ENCODE results near the gene TCF4.

Gene TCF4

DNA sequence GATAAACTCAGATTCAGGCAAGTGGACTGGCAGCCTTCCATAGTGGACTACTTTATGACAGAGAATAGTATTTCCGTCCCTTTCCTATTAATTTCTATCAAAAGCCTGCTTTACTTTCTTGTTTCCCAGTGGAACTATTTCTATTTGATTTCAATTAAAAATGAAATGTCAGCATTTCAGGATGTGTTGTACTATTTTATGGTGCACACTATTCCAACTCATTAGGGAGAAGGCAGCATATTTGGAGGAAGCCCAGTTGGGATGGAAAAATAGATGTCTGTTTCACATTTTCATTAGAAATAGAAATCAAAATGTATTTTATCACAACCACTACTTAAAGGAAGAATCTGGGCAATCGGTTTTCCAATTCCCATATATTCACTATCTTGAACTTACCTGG, 37.9 kb upstream of the TCF4 start:
- TF ChIP-seq, protein P1, sequence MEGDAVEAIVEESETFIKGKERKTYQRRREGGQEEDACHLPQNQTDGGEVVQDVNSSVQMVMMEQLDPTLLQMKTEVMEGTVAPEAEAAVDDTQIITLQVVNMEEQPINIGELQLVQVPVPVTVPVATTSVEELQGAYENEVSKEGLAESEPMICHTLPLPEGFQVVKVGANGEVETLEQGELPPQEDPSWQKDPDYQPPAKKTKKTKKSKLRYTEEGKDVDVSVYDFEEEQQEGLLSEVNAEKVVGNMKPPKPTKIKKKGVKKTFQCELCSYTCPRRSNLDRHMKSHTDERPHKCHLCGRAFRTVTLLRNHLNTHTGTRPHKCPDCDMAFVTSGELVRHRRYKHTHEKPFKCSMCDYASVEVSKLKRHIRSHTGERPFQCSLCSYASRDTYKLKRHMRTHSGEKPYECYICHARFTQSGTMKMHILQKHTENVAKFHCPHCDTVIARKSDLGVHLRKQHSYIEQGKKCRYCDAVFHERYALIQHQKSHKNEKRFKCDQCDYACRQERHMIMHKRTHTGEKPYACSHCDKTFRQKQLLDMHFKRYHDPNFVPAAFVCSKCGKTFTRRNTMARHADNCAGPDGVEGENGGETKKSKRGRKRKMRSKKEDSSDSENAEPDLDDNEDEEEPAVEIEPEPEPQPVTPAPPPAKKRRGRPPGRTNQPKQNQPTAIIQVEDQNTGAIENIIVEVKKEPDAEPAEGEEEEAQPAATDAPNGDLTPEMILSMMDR (IDR thresholded peaks at IDR 0.05; ENCODE audit: borderline replicate concordance, insufficient read depth, low read depth, low read length) = no peak
- H3K4me3 ChIP-seq (ENCODE audit: low read depth, low read length) = no peak overlapping the region

DNA sequence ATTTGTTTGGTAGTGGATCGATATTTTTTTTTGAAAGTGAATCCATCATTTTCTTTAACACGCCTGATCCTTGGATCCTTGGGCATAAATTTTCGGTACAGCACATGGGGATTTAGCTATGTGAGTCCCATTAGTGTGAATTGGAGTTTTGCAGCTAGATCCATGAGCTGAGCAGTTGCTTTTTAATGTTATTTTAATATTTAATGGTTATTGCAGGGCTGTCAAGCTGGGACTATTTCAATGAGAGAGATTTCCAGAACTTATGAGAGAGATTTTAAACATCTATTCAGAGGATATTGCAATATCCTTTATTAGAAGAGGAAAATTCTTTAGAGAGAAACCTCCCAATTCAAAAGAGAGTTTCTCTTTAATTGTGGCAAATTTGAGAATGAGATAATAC, 35.6 kb upstream of the TCF4 start:
- no peak overlapping the region for H3K4me3 ChIP-seq (ENCODE audit: low read depth, low read length)
- TF ChIP-seq, protein P1 (IDR thresholded peaks at IDR 0.05; ENCODE audit: borderline replicate concordance, insufficient read depth, low read depth, low read length) = no peak

DNA sequence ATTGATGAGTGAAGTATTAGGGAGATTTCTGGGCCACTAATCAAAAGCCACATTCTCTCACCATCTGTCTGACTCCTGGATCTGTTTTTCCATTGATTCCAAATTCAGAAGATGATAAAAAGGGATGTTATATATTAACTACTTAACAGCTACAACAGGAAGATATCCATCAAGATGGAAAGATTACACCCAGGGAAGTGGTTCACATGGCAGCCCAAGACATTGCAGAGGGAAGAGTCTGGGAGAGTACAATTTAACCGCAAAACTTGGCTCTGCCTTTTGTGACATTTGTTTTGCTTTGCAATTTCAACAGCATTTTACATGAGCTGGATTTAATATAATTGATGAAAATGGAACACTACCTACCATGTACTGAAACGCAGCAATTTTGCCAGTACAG, 22.5 kb upstream of the TCF4 start:
- TF ChIP-seq, protein P1 (IDR thresholded peaks at IDR 0.05; ENCODE audit: borderline replicate concordance, insufficient read depth, low read depth, low read length) = no peak
- no peak overlapping the region for H3K4me3 ChIP-seq (ENCODE audit: low read depth, low read length)

DNA sequence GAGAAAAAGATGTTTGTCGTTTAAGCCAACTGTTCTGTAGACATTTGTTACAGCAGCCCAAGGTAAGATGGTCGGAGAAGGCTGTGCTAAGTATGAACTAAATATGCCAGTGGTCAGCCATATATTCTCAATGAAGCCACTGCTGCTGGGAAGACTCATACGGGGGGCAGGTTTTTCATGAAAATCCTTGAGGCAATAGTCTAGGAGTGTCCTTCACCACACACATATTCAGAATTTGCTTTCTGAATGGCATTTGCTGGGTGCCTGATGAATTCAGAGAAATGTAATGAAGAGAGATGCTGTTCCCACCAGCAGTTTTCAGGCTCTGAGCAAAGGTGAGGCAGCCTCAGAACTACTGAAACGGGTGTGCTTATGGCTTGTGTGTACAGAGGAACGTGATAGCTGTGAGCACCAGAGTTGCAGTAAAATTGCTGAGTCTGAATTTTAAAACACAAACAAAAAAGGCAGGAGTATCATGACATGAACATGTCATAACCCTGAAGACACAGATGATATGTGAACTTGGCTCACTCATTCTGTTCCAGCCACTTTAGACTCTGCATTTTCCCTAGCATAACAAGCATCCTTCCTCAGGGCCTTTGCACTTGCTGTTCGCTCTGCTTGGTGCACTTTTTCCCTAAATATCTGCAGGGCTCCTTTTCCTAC, 21.3 kb upstream of the TCF4 start:
- TF ChIP-seq, protein P1 (IDR thresholded peaks at IDR 0.05; ENCODE audit: borderline replicate concordance, insufficient read depth, low read depth, low read length) = no peak
- H3K4me3 ChIP-seq (ENCODE audit: low read depth, low read length) = no peak overlapping the region

DNA sequence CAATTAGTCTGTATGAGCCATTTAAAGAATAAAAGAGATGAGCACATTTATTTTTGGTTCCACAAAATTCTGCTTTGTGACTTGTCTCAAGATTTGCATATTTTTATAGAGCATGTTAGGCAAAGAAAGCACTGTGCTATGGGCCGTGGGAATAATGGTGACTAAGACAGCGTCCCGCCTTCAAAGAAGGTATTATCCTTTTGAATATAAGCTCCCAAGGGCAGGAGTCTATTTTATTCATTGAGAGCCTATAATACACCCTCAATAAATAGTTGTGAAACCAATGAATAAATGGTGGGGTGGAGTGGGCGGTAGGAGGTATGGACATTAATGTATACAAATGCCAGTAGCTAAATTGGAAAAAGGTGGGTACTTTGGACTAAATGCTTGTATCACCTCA, 20.5 kb upstream of the TCF4 start:
- TF ChIP-seq, protein P1 (IDR thresholded peaks at IDR 0.05; ENCODE audit: borderline replicate concordance, insufficient read depth, low read depth, low read length) = no peak
- no peak overlapping the region for H3K4me3 ChIP-seq (ENCODE audit: low read depth, low read length)

DNA sequence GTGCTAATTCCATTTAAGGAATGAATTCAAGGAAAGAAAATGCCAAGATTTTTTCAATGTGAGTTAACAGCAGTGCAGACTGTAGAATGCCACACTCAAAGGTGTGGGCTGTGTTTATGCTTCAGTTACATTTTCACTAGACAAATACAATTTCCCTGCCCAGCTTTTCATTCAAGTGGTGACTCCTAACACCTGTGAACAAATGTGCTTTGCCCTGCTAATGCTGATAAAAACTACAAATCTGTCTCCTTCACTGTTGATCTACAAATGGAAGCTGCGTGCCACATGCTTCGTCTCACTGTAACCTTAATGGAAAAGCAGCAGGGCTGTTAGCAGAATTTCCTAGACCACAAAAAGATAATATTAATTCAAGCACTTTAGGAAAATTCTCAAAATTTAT, 19.8 kb upstream of the TCF4 start:
- no peak overlapping the region for H3K4me3 ChIP-seq (ENCODE audit: low read depth, low read length)
- TF ChIP-seq, protein P1 (IDR thresholded peaks at IDR 0.05; ENCODE audit: borderline replicate concordance, insufficient read depth, low read depth, low read length) = no peak

DNA sequence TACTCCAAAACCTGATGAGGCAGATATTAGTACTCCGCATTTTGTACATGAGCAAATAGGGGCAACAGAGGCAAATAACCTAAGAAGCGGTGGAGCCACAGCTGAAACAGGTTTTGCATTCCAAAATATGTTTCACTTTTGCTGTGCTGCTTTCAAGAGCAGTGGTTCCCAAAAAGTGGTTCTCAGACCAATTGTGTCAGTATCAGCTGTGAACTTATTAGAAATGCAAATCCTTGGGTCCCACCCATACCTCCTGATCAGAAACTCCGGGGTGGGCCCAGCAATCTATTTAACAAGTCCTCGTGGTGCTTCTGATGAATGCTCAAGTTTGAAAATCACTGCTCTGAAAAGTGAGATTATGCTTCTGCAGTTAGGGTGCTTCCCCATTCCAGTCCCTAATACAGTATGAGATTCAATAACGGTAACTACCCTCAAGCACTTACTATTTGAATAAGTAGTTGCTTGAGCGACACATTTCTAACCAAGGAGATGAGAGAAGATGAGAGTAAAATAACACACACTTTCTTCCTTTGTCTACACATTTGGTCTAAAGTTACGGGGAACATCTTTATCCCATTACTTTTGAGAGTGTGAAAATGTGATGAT, 17.8 kb upstream of the TCF4 start:
- H3K4me3 ChIP-seq (ENCODE audit: low read depth, low read length) = no peak overlapping the region
- TF ChIP-seq, protein P1 (IDR thresholded peaks at IDR 0.05; ENCODE audit: borderline replicate concordance, insufficient read depth, low read depth, low read length) = no peak
